Left lung (tissue), 10 donors: ENCODE data around the gene DLX2. TPM values are rescaled to one million over a fixed set of nuclear protein-coding genes. Genes with fewer than 3 reads are reported as not detected.

ENCODE experiments used
- ATAC-seq: fragments of 200-7000 bp; cut with Tn5 transposase; one replicate; pipeline ENCODE4 v1.9.1; 2020; ENCODE audit warnings: moderate library complexity
- DNase-seq, 4 donors: peaks; one replicate each; pipeline ENCODE4 v3.0.0-alpha.2; 2013 to 2020
- H3K27ac ChIP-seq, 2 donors: fragments of 200-600 bp; sonication (generic) in 1 of 2; one replicate each; pipeline versions ENCODE4 v1.5.0 to v1.8.0; 2020 to 2021
- H3K27me3 ChIP-seq, 2 donors: fragments of 200-600 bp; sonication (generic) in 1 of 2; one replicate each; pipeline versions ENCODE4 v1.5.0 to v1.8.0; 2020 to 2021
- H3K36me3 ChIP-seq, 2 donors: fragments of 200-600 bp; sonication (generic) in 1 of 2; one replicate each; pipeline versions ENCODE4 v1.5.0 to v1.8.0; 2020 to 2021
- H3K4me1 ChIP-seq, 2 donors: fragments of 200-600 bp; one replicate each; pipeline ENCODE4 v1.8.0; 2021
- H3K4me3 ChIP-seq, 2 donors: fragments of 200-600 bp; sonication (generic) in 1 of 2; one replicate each; pipeline versions ENCODE4 v1.5.0 to v1.8.0; 2020 to 2021; ENCODE audit warnings: mild to moderate bottlenecking in 1 of 2
- H3K9me3 ChIP-seq, 2 donors: fragments of 200-600 bp; sonication (generic) in 1 of 2; one replicate each; pipeline versions ENCODE4 v1.5.0 to v1.8.0; 2020 to 2021
- intact Hi-C, 2 donors: fragments of 100-400 bp; cut with DNase I; formaldehyde crosslinking; loops; one replicate each; pipeline versions ENCODE4 v1.11.2 to v1.14.2; 2022
- polyA plus RNA-seq, 6 donors: library from polyadenylated mRNA; unstranded; fragments of 120-200 nt; gene quantifications; one replicate each; pipeline ENCODE4 v1.2.1, GENCODE V29; 2013; ENCODE audit not compliant: insufficient read length in 6 of 6
- total RNA-seq, 2 donors: library from RNA; stranded (reverse); fragmentation: NEBNext Ultra II Directional; extraction: Animal tissue kit (Norgen Biotek cat#: 25700); gene quantifications; one replicate each; pipeline ENCODE4 v1.2.1, GENCODE V29; 2021
- TF ChIP-seq, protein P1 (sequence below), 2 donors: fragments of 200-600 bp; sonication (generic) in 1 of 2; IDR thresholded peaks; one replicate each; pipeline versions ENCODE4 v1.5.0 to v1.8.0; 2021; ENCODE audit warnings: antibody characterized with exemption in 2 of 2
- donor health status: DM: no; HTN: yes; CAD: no.
- donor health status: DM: no; HTN: no; CAD: no.

DLX2 gene
- total and polyA plus RNA-seq, 8 donors: not detected

DNA sequence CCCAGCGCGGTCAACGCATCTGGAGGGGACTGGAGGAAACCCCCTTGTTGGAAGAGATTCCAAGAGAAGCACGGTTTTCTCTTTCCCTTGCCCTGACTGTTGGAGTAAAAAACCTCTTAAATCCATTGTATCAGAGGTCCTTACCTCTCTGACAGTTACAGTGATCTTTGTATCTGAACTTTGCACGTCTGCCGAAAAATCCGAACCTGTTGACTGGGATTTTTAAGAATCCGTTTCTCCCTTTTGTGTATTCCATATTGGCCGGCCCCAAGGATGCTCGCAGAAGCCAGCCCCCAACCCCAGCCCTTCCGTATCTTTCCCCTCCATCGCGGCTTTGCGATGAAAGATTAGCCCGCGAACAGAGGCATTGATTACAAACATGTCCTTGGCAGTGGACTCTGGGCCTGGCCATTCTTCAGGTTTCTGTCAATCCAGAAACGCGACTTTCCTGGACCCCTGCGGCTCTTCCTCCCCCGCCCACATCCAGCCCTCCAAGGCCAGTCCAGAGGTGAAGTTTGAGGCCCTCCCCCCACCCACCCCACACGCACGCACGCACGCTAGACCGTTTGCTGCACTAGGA is 22.0 kb downstream of the DLX2 start:
- Histone ChIP-seq H3K4me1 (peaks cover 16 to 28% of the 10 kb centered on the region in 2 donors), H3K4me3 (no peak overlapping the region), H3K36me3 (no peaks in the 10 kb centered on the region), H3K27ac (no peak overlapping the region), H3K9me3 (no peaks in the 10 kb centered on the region), H3K27me3 (peaks cover 69 to 79% of the 10 kb centered on the region in 2 donors)
- intact Hi-C loops: no loop called here
- TF ChIP-seq, protein P1, sequence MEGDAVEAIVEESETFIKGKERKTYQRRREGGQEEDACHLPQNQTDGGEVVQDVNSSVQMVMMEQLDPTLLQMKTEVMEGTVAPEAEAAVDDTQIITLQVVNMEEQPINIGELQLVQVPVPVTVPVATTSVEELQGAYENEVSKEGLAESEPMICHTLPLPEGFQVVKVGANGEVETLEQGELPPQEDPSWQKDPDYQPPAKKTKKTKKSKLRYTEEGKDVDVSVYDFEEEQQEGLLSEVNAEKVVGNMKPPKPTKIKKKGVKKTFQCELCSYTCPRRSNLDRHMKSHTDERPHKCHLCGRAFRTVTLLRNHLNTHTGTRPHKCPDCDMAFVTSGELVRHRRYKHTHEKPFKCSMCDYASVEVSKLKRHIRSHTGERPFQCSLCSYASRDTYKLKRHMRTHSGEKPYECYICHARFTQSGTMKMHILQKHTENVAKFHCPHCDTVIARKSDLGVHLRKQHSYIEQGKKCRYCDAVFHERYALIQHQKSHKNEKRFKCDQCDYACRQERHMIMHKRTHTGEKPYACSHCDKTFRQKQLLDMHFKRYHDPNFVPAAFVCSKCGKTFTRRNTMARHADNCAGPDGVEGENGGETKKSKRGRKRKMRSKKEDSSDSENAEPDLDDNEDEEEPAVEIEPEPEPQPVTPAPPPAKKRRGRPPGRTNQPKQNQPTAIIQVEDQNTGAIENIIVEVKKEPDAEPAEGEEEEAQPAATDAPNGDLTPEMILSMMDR (IDR thresholded peaks at IDR 0.05): no peak
- ATAC-seq: no peak
- DNase-seq: no peak

DNA sequence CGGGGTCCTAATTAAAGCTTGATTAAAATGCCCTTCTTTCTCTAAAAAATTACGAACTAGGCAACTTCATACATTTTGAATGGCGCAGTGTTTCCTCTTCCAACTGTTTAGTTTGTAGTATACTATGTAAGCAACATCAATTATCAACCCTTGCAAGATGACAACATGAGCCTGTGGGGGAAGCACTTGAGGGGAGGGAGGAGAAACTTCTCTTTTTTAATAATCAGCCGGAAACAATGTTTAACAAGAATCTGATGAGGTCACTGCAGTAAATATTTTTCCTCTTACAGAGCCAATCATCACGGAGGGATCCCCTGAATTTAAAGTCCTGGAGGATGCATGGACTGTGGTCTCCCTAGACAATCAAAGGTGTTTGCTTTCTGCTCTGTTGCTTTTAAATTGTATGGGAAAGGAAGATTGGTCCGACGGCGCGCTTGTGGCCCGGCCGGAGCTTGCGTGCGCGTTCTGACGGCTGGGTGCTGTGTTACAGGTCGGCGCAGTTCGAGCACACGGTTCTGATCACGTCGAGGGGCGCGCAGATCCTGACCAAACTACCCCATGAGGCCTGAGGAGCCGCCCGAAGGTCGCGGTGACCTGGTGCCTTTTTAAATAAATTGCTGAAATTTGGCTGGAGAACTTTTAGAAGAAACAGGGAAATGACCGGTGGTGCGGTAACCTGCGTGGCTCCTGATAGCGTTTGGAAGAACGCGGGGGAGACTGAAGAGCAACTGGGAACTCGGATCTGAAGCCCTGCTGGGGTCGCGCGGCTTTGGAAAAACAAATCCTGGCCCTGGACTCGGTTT is 22.7 kb downstream of the DLX2 start:
- Histone ChIP-seq H3K9me3 (no peaks in the 10 kb centered on the region), H3K4me1 (peaks cover 10 to 21% of the 10 kb centered on the region in 2 donors), H3K27me3 (peaks cover 62 to 72% of the 10 kb centered on the region in 2 donors), H3K4me3 (no peak overlapping the region), H3K36me3 (no peaks in the 10 kb centered on the region), H3K27ac (no peak overlapping the region)
- DNase-seq (peak in 1 of 4 donors; percentile 78), ATAC-seq (no peak)
- TF ChIP-seq, protein P1 (IDR thresholded peaks at IDR 0.05): no peak
- intact Hi-C loops: no loop called here

DNA sequence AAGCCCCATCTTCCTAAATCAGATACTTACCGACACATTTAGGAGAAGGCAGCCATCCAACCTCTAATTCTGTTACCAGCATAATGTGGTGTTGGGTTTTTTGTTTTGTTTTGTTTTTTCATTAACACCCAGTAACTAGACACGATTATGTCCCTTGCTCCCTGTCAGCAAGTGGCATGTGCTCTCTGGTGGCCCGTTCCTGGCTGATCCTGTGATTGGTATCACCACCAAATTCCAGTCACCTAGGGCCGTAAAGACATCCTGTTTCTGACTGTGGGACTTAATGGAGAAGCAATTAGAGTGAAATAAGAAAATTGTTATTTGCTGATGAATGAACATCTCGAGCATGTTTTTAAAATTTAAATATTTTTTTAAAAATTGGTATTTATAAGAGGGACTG is 23.3 kb downstream of the DLX2 start:
- TF ChIP-seq, protein P1 (IDR thresholded peaks at IDR 0.05): no peak
- H3K4me3 ChIP-seq: no peak overlapping the region
- no peaks in the 10 kb centered on the region for H3K9me3 ChIP-seq
- intact Hi-C loops: no loop called here
- H3K36me3 ChIP-seq: no peaks in the 10 kb centered on the region
- H3K4me1 ChIP-seq: peaks cover 3 to 15% of the 10 kb centered on the region in 2 donors
- ATAC-seq (no peak), DNase-seq (no peak)
- peaks cover 56 to 65% of the 10 kb centered on the region in 2 donors for H3K27me3 ChIP-seq
- no peak overlapping the region for H3K27ac ChIP-seq

DNA sequence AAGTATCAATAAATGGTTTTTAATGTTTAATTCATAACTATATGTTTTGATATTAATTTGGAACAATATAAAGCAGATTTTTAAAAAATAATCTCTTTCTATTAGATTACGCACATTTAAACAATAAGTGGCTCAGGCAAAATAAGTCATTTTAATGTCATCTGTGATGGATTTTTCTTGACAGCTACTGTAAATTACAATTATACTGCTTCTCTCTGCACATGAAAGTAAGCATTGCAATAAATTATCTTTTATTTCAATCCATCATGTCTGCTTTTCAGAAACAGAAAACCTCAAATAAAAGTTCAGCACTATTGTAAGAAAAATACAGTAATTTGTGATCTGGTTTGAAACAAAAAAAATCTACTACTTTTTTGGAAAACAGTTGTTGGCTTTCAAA is 28.4 kb downstream of the DLX2 start:
- Histone ChIP-seq H3K4me1 (no peaks in the 10 kb centered on the region), H3K27me3 (peaks cover 4 to 14% of the 10 kb centered on the region in 2 donors), H3K4me3 (no peak overlapping the region), H3K9me3 (no peaks in the 10 kb centered on the region), H3K27ac (no peak overlapping the region), H3K36me3 (no peaks in the 10 kb centered on the region)
- intact Hi-C loops: no loop called here
- DNase-seq (no peak), ATAC-seq (no peak)
- TF ChIP-seq, protein P1 (IDR thresholded peaks at IDR 0.05): no peak

DNA sequence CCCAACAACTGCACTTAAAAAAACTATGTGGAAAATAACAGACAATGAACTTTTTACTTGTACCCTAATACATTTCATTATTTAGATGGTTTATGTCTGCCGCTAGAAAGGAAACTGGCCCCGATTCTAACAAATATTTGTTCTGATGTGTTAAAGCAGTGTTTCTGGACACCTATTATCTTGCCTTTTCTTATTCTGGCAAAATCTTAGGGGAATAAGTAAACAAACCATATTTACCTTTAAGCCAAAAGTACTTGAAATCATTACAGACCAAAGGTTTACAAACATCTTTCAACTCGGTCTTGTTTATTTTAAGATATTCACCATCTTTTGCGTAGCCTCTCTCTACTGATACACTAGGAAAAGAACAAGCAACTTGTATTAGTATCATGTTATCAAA is 29.2 kb downstream of the DLX2 start:
- no peaks in the 10 kb centered on the region for H3K4me1 ChIP-seq
- no peaks in the 10 kb centered on the region for H3K36me3 ChIP-seq
- ATAC-seq (no peak), DNase-seq (no peak)
- no peak overlapping the region for H3K4me3 ChIP-seq
- no peaks in the 10 kb centered on the region for H3K9me3 ChIP-seq
- H3K27ac ChIP-seq: no peak overlapping the region
- TF ChIP-seq, protein P1 (IDR thresholded peaks at IDR 0.05): no peak
- peaks cover 0 to 6% of the 10 kb centered on the region in 2 donors for H3K27me3 ChIP-seq
- intact Hi-C loops: no loop called here
